H1 (cell line): ENCODE data around the gene PRMT3. TPM values are rescaled to one million over a fixed set of nuclear protein-coding genes. Genes with fewer than 3 reads are reported as not detected.

Source experiments
- CTCF ChIA-PET: fragments of 300-600 bp; sonication (Branson Sonifier 250); formaldehyde crosslinking; loops from one replicate; lab custom pipeline; 2021; ENCODE audit not compliant: partially characterized antibody; lab: Charles Lee
- POLR2A ChIA-PET: fragments of 300-600 bp; sonication (Branson Sonifier 250); formaldehyde crosslinking; loops from one replicate; lab custom pipeline; 2021; ENCODE audit warnings: inconsistent platforms; ENCODE audit not compliant: partially characterized antibody; lab: Charles Lee
- DNase-seq, 2 experiments: peaks; one replicate each; pipeline versions ENCODE4 v3.0.0 to v3.0.0-alpha.2; 2010 to 2022; ENCODE audit warnings: low spot score in 2 of 2, low read depth in 1 of 2, mixed read lengths in 1 of 2
- FAIRE-seq: peaks from 2 replicates; lab custom pipeline; 2011; peaks lifted over from hg19 to GRCh38; lab: Jason Lieb, UNC
- H2AFZ ChIP-seq: 2 replicates; pipeline ENCODE4 v1.8.1; 2012; ENCODE audit warnings: low read length, inconsistent platforms
- H2AK5ac ChIP-seq: 2 replicates; pipeline ENCODE4 v1.6.1; 2013; ENCODE audit warnings: low read depth, low read length
- H2BK120ac ChIP-seq: replicated peaks from 2 replicates; pipeline ENCODE3; 2013; ENCODE audit warnings: low read depth, low read length, inconsistent platforms
- H2BK12ac ChIP-seq: 2 replicates; pipeline ENCODE4 v1.6.1; 2013; ENCODE audit warnings: low read depth, low read length
- H2BK15ac ChIP-seq: 2 replicates; pipeline ENCODE4 v1.6.1; 2013; ENCODE audit warnings: low read length
- H2BK20ac ChIP-seq: 2 replicates; pipeline ENCODE4 v1.6.1; 2013; ENCODE audit warnings: low read length
- H2BK5ac ChIP-seq: 2 replicates; pipeline ENCODE4 v1.6.1; 2013; ENCODE audit warnings: low read depth, low read length
- H3K14ac ChIP-seq: 2 replicates; pipeline ENCODE4 v1.6.1; 2013; ENCODE audit warnings: inconsistent platforms; ENCODE audit not compliant: insufficient read length
- H3K18ac ChIP-seq: 2 replicates; pipeline ENCODE4 v1.6.1; 2013; ENCODE audit warnings: low read length; ENCODE audit errors: extremely low read depth
- H3K23ac ChIP-seq: 2 replicates; pipeline ENCODE4 v1.6.1; 2013; ENCODE audit warnings: inconsistent platforms; ENCODE audit not compliant: insufficient read length
- H3K23me2 ChIP-seq: 2 replicates; pipeline ENCODE4 v1.6.1; 2013; ENCODE audit warnings: low read depth, low read length
- H3K27ac ChIP-seq: 2 replicates; pipeline ENCODE4 v1.6.1; 2011; ENCODE audit warnings: low read depth, low read length, inconsistent platforms
- H3K27me3 ChIP-seq, 4 experiments: replicated peaks in 1 of 4; 1 replicate in 1 of 4; 2 replicates in 3 of 4; pipeline versions ENCODE4 v1.6.1 to v1.8.1; 2011 to 2013; ENCODE audit warnings: low read length in 3 of 4, mild to moderate bottlenecking in 3 of 4, inconsistent platforms in 2 of 4, mixed read lengths in 2 of 4, moderate library complexity in 1 of 4; ENCODE audit not compliant: control insufficient read depth in 3 of 4, insufficient read depth in 3 of 4; ENCODE audit errors: extremely low read depth in 1 of 4
- H3K36me3 ChIP-seq, 4 experiments: 2 replicates each; pipeline versions ENCODE4 v1.6.1 to v1.8.1; 2011 to 2013; ENCODE audit warnings: mild to moderate bottlenecking in 4 of 4, low read length in 3 of 4, moderate library complexity in 2 of 4, control low read depth in 1 of 4, inconsistent platforms in 1 of 4; ENCODE audit not compliant: insufficient read depth in 4 of 4, control insufficient read depth in 2 of 4
- H3K4ac ChIP-seq: replicated peaks from 2 replicates; pipeline ENCODE3; 2013; ENCODE audit warnings: low read length, low read depth, mixed read lengths, inconsistent platforms; ENCODE audit not compliant: insufficient read length
- H3K4me1 ChIP-seq, 4 experiments: replicated peaks in 1 of 4; 1 replicate in 1 of 4; 2 replicates in 3 of 4; pipeline versions ENCODE4 v1.6.1 to v1.8.1; 2011 to 2013; ENCODE audit warnings: low read length in 3 of 4, inconsistent platforms in 2 of 4, mixed read lengths in 1 of 4; ENCODE audit not compliant: insufficient read depth in 4 of 4, control insufficient read depth in 3 of 4
- H3K4me2 ChIP-seq, 2 experiments: 2 replicates each; pipeline versions ENCODE4 v1.6.1 to v1.8.1; 2011 to 2013; ENCODE audit warnings: low read depth in 2 of 2, low read length in 2 of 2, control low read depth in 1 of 2, inconsistent platforms in 1 of 2, mild to moderate bottlenecking in 1 of 2; ENCODE audit not compliant: insufficient read depth in 1 of 2
- H3K4me3 ChIP-seq, 4 experiments: fragments of 200-600, 300-600 bp in 1 of 4; sonication (generic), shearing (Covaris generic), sonication (Bioruptor Twin) in 1 of 4; 2 replicates each; pipeline versions ENCODE4 v1.5.1 to v1.8.1; 2011 to 2016; ENCODE audit warnings: low read length in 4 of 4, low read depth in 3 of 4, control low read depth in 2 of 4, inconsistent platforms in 2 of 4, mild to moderate bottlenecking in 2 of 4, mixed read lengths in 1 of 4, moderate library complexity in 1 of 4; ENCODE audit not compliant: insufficient read depth in 2 of 4; ENCODE audit errors: extremely low read depth in 1 of 4
- H3K56ac ChIP-seq: replicated peaks from 2 replicates; pipeline ENCODE3; 2013; ENCODE audit warnings: low read depth, mild to moderate bottlenecking, mixed read lengths, low read length, inconsistent platforms; ENCODE audit not compliant: insufficient read length
- H3K79me1 ChIP-seq: 2 replicates; pipeline ENCODE4 v1.6.1; 2013; ENCODE audit warnings: low read depth, low read length, control low read depth
- H3K79me2 ChIP-seq, 2 experiments: 2 replicates each; pipeline versions ENCODE4 v1.6.1 to v1.8.1; 2012 to 2013; ENCODE audit warnings: low read length in 2 of 2, mild to moderate bottlenecking in 2 of 2, inconsistent platforms in 1 of 2; ENCODE audit not compliant: insufficient read depth in 2 of 2, control insufficient read depth in 1 of 2
- H3K9ac ChIP-seq, 4 experiments: replicated peaks in 1 of 4; 1 replicate in 1 of 4; 2 replicates in 3 of 4; pipeline versions ENCODE4 v1.6.1 to v1.8.1; 2011 to 2013; ENCODE audit warnings: low read depth in 3 of 4, low read length in 3 of 4, control low read depth in 2 of 4, mild to moderate bottlenecking in 2 of 4, moderate library complexity in 2 of 4, inconsistent platforms in 1 of 4; ENCODE audit errors: extremely low read depth in 1 of 4
- H3K9me3 ChIP-seq, 2 experiments: 2 replicates each; pipeline versions ENCODE4 v1.6.1 to v1.8.1; 2012 to 2013; ENCODE audit warnings: mild to moderate bottlenecking in 2 of 2, moderate library complexity in 2 of 2, control low read depth in 1 of 2, inconsistent platforms in 1 of 2, low read depth in 1 of 2, low read length in 1 of 2, mixed read lengths in 1 of 2; ENCODE audit not compliant: insufficient read depth in 2 of 2
- H4K20me1 ChIP-seq, 2 experiments: replicated peaks in 1 of 2; 2 replicates each; pipeline versions ENCODE3 to v1.8.1; 2011 to 2013; ENCODE audit warnings: inconsistent platforms in 2 of 2, low read length in 2 of 2, mild to moderate bottlenecking in 1 of 2; ENCODE audit not compliant: insufficient read depth in 2 of 2, control insufficient read depth in 1 of 2
- H4K5ac ChIP-seq: 2 replicates; pipeline ENCODE4 v1.6.1; 2013; ENCODE audit warnings: low read length, low read depth, mixed read lengths, inconsistent platforms; ENCODE audit not compliant: insufficient read length
- H4K8ac ChIP-seq: 2 replicates; pipeline ENCODE4 v1.8.0; 2013; ENCODE audit warnings: mild to moderate bottlenecking, moderate library complexity, low read length, inconsistent platforms; ENCODE audit not compliant: insufficient read depth; ENCODE audit errors: extremely low read depth
- H4K91ac ChIP-seq: replicated peaks from 2 replicates; pipeline ENCODE3; 2013; ENCODE audit warnings: low read length, mixed read lengths, inconsistent platforms; ENCODE audit not compliant: insufficient read length
- CEBPB ChIP-seq: IDR thresholded peaks from 2 replicates; pipeline ENCODE4 v1.6.1; 2012; ENCODE audit warnings: low read depth, low read length
- CHD2 ChIP-seq: IDR thresholded peaks from 2 replicates; pipeline ENCODE4 v1.6.1; 2012; ENCODE audit warnings: low read length, improper control_type of control experiment
- HDAC2 ChIP-seq, 2 experiments: fragments of 300-600 bp in 1 of 2; sonication (generic) in 1 of 2; IDR thresholded peaks; 2 replicates each; pipeline ENCODE4 v1.6.1; 2011 to 2012; ENCODE audit warnings: low read depth in 2 of 2, low read length in 2 of 2, mild to moderate bottlenecking in 2 of 2, moderate library complexity in 2 of 2, borderline replicate concordance in 1 of 2, inconsistent platforms in 1 of 2
- NANOG ChIP-seq: IDR thresholded peaks from 2 replicates; pipeline ENCODE4 v1.6.1; 2011; ENCODE audit warnings: low read length, low read depth, mild to moderate bottlenecking, inconsistent platforms; ENCODE audit not compliant: insufficient read depth, poor library complexity, severe bottlenecking
- PHF8 ChIP-seq: fragments of 200-600 bp; sonication (generic); conservative IDR thresholded peaks from 2 replicates; pipeline ENCODE4 v1.7.1; 2012; ENCODE audit warnings: low read depth, mild to moderate bottlenecking, inconsistent platforms, low read length, moderate library complexity
- POLR2A ChIP-seq, 2 experiments: IDR thresholded peaks; 1 replicate in 1 of 2; 2 replicates in 1 of 2; pipeline ENCODE4 v1.6.1; 2011; ENCODE audit warnings: low read depth in 2 of 2, low read length in 2 of 2, mild to moderate bottlenecking in 2 of 2; ENCODE audit errors: control extremely low read depth in 1 of 2
- POLR2AphosphoS5 ChIP-seq: IDR thresholded peaks from 2 replicates; pipeline ENCODE4 v1.6.1; 2011; ENCODE audit warnings: low read depth, low read length
- POU5F1 ChIP-seq: IDR thresholded peaks from 2 replicates; pipeline ENCODE4 v1.6.1; 2011; ENCODE audit warnings: low read depth, mild to moderate bottlenecking, low read length, moderate library complexity
- RXRA ChIP-seq: IDR thresholded peaks from 2 replicates; pipeline ENCODE4 v1.6.1; 2011; ENCODE audit warnings: low read depth, mild to moderate bottlenecking, low read length, moderate library complexity; ENCODE audit not compliant: insufficient read depth
- SP2 ChIP-seq: IDR thresholded peaks from 2 replicates; pipeline ENCODE4 v1.6.1; 2012; ENCODE audit warnings: mild to moderate bottlenecking, low read length, inconsistent platforms
- SP4 ChIP-seq: IDR thresholded peaks from 2 replicates; pipeline ENCODE4 v1.6.1; 2012; ENCODE audit warnings: low read length, inconsistent platforms
- SUZ12 ChIP-seq: fragments of 200-600 bp; sonication (generic); IDR thresholded peaks from 2 replicates; pipeline ENCODE4 v1.6.1; 2012; ENCODE audit warnings: mild to moderate bottlenecking, inconsistent platforms, low read length, moderate library complexity, mixed read lengths
- TAF7 ChIP-seq: optimal IDR thresholded peaks from 2 replicates; pipeline ENCODE3; 2011; ENCODE audit warnings: low read depth, mild to moderate bottlenecking, inconsistent platforms, low read length, moderate library complexity, borderline replicate concordance
- TEAD4 ChIP-seq: IDR thresholded peaks from 2 replicates; pipeline ENCODE4 v1.6.1; 2012; ENCODE audit warnings: low read depth, low read length, inconsistent platforms, mixed read lengths
- USF2 ChIP-seq: IDR thresholded peaks from 2 replicates; pipeline ENCODE4 v1.6.1; 2011; ENCODE audit warnings: low read length, improper control_type of control experiment
- WGBS, 2 experiments: shearing (Covaris generic) in 1 of 2; methylation state at CpG; one replicate each; pipeline versions ENCODE4 v1.1.6 to v1.1.7; 2013 to 2015; ENCODE audit warnings: low lambda C conversion rate in 2 of 2, mixed read lengths in 2 of 2, inconsistent platforms in 1 of 2, low coverage in 1 of 2, missing lambda C conversion rate in 1 of 2; ENCODE audit not compliant: insufficient replicate concordance in 2 of 2, insufficient coverage in 1 of 2, insufficient read length in 1 of 2; ENCODE audit errors: extremely low coverage in 1 of 2, missing lambda C conversion rate in 1 of 2; 5-methylcytosine and 5-hydroxymethylcytosine counted together
- polyA plus RNA-seq, 7 experiments: library from polyadenylated mRNA; depleted of rRNA in 3 of 7; stranded (reverse) in 5 of 7; unstranded in 2 of 7; fragments of >200 nt in 5 of 7; fragments of 200-250 nt in 2 of 7; gene quantifications; 1 replicate in 5 of 7; 2 replicates in 1 of 7; 4 replicates in 1 of 7; pipeline versions ENCODE4 v1.2.1 to v1.2.3, GENCODE V29; 2011 to 2013; ENCODE audit warnings: missing spikeins in 2 of 7, mixed read lengths in 2 of 7
- total RNA-seq: library from RNA; stranded (reverse); fragmentation: NEBNext Ultra II Directional; extraction: Animal tissue kit (Norgen Biotek cat#: 25700); gene quantifications from 2 replicates; pipeline ENCODE4 v1.2.1, GENCODE V29; 2021

The PRMT3 gene
- total and polyA plus RNA-seq, 2 of the 8 experiments (the other 6 are each of a cell fraction or from before 2014, with no cell fraction given): 11.2 to 26.5 TPM

DNA sequence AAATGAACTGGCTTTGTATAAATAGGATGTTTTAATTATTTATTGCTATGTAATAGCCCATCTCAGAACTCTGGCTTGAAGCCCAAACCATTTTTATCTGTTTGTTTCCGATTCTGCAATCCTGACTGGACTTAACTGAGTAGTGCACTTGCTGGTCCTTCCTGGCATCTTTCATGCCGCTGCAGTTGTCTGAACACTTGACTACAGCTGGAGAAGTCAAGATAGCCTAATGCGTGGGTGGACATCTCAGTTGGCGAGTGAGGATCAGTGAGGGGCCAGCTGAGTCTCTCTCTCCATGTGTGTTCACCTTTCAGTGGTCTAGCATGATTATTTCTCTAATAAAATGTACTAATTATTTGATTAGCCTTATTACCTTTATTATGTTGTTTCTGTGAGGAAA is 105.8 kb downstream of the PRMT3 start:
- no peak overlapping the region for H3K4me3 ChIP-seq
- no peaks in the 10 kb centered on the region for H3K27me3 ChIP-seq
- no peaks in the 10 kb centered on the region for H3K9me3 ChIP-seq
- H2BK20ac ChIP-seq: no peak overlapping the region
- DNase-seq (no peak), FAIRE-seq (no peak)
- no peaks in the 10 kb centered on the region for H3K79me2 ChIP-seq
- no peak overlapping the region for H4K5ac ChIP-seq
- H3K27ac ChIP-seq: no peak overlapping the region
- no peaks in the 10 kb centered on the region for H4K20me1 ChIP-seq
- no peak overlapping the region for H3K4ac ChIP-seq
- H2AFZ ChIP-seq: no peak overlapping the region
- H2BK15ac ChIP-seq: no peak overlapping the region
- no peak overlapping the region for H3K56ac ChIP-seq
- H2BK5ac ChIP-seq: no peak overlapping the region
- no peaks in the 10 kb centered on the region for H3K79me1 ChIP-seq
- ChIA-PET POLR2A (no interaction called here), CTCF (no interaction called here)
- H3K9ac ChIP-seq: no peak overlapping the region
- WGBS, 2 experiments: 96% methylated on average over 4 of the region's 4 CpGs; no CpG with 5 or more reads in 1 of the 2 experiments
- no peak overlapping the region for H3K23ac ChIP-seq
- no peaks in the 10 kb centered on the region for H3K23me2 ChIP-seq
- H2BK12ac ChIP-seq: no peak overlapping the region
- no peak overlapping the region for H3K18ac ChIP-seq
- H2AK5ac ChIP-seq: no peak overlapping the region
- H3K4me1 ChIP-seq: peaks cover 3 to 8% (median 5%) of the 10 kb centered on the region in 4 experiments; a peak in 4 of 7 replicates
- no peak overlapping the region for H4K8ac ChIP-seq
- H3K14ac ChIP-seq: no peak overlapping the region
- H2BK120ac ChIP-seq: no peak overlapping the region
- H3K4me2 ChIP-seq: no peak overlapping the region
- no peak overlapping the region for H4K91ac ChIP-seq
- peaks cover 0 to 3% (median 0%) of the 10 kb centered on the region in 4 experiments; a peak in 2 of 8 replicates for H3K36me3 ChIP-seq
- TF ChIP-seq POU5F1: no peak
- TF ChIP-seq POLR2AphosphoS5: no peak
- TF ChIP-seq TAF7: no peak
- TF ChIP-seq USF2: no peak
- TF ChIP-seq NANOG: no peak
- TF ChIP-seq PHF8: no peak
- TF ChIP-seq RXRA: no peak
- TF ChIP-seq CEBPB: no peak
- TF ChIP-seq TEAD4: no peak
- TF ChIP-seq CHD2: no peak
- no peak for TF ChIP-seq SUZ12
- TF ChIP-seq SP4: no peak
- no peak for TF ChIP-seq HDAC2 (IDR thresholded peaks at IDR 0.05; ENCODE audit: borderline replicate concordance in 1 of 2, low read depth in 2 of 2, low read length in 2 of 2)
- no peak for TF ChIP-seq SP2
- TF ChIP-seq POLR2A (IDR thresholded peaks at IDR 0.05; ENCODE audit: control extremely low read depth in 1 of 2, low read depth in 2 of 2, low read length in 2 of 2): no peak
